AG10803 (cell line): ENCODE data around the gene SUFU.
A peak's percentile ranks its signal among the peaks of the same experiment; 100 is the strongest.

Experiments used
- DNase-seq: peaks from one replicate; pipeline ENCODE4 v3.0.0; 2010; ENCODE audit warnings: low read depth
- H3K4me3 ChIP-seq: 2 replicates; pipeline ENCODE4 v1.5.1; 2011; ENCODE audit warnings: mild to moderate bottlenecking, low read length, control low read depth
- TF ChIP-seq, protein P1 (sequence below): conservative IDR thresholded peaks from 2 replicates; pipeline ENCODE4 v1.5.1; 2011; ENCODE audit warnings: mild to moderate bottlenecking, low read length, control low read depth, inconsistent platforms

SUFU gene

DNA sequence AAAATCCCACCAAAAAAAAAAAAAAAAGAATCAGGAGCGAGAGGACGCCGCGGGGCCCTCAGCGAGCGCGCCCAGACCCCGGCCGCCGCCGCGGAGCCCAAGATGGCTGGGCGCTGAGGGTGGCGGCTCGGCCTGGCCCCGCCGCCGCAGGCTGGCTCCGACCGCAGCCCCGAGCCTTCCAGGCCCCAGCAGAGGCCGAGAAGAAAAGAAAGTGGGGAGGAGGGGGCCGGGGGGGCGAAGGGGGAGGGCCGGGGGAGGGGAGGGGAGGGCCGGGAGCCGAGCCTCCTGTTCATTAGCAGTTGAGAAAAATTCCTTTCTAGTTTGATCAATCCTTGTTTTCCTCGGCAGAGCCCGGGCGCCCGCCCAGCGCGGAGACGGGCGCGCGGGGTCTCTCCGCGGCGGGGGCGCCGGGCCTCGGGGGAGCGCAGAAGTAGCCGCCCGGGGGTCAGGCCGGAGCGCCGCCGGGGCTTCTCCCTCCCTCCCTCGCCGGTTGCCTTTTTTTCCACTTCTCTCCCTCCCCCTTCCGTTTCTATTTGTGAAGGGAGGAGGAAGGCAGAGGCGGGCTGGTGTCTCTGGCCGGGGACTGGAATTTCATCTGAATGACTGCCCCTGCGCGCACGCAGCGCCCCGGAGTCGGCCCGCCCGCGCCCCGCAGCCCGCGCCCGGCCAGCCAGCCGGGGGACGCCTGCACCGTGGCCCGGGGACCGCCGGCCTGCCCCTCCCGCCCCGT is 139.7 kb downstream of the SUFU start:
- DNase-seq = peak; percentile 76
- TF ChIP-seq, protein P1, sequence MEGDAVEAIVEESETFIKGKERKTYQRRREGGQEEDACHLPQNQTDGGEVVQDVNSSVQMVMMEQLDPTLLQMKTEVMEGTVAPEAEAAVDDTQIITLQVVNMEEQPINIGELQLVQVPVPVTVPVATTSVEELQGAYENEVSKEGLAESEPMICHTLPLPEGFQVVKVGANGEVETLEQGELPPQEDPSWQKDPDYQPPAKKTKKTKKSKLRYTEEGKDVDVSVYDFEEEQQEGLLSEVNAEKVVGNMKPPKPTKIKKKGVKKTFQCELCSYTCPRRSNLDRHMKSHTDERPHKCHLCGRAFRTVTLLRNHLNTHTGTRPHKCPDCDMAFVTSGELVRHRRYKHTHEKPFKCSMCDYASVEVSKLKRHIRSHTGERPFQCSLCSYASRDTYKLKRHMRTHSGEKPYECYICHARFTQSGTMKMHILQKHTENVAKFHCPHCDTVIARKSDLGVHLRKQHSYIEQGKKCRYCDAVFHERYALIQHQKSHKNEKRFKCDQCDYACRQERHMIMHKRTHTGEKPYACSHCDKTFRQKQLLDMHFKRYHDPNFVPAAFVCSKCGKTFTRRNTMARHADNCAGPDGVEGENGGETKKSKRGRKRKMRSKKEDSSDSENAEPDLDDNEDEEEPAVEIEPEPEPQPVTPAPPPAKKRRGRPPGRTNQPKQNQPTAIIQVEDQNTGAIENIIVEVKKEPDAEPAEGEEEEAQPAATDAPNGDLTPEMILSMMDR = no peak

DNA sequence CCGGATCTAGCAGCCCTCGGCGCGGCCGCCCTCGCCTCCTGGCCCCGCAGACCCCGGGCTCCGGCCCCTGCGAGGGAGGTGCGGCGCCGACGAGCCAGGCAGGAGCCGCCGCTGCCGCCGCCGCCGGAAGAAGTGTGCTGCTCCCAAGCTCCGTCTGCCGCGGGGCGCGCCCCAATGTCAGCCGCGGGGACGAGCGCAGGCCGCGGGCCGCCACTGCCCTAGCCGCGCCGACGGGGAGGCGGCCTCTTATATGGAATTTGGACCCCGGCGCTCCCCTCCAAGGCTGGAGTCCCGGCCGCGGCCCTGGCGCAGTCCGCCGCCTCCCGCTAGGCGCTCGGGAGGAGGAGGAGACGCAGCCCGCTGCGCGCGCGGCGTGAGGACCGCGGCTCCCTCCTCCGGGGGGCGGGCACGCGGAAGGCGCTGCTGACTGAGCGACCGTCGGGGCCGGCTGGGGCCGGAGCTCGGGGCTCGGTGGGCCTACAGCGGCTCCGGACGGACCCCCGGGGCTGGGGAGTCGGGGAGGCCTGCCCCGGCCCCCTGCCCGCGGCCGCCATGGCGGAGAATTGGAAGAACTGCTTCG is 140.4 kb downstream of the SUFU start, which contains the start of gene TRIM8:
TSS of gene TRIM8 (plus strand) at position 414 of the 580 bp plus-strand sequence. CDS start at position 553, 139 bp downstream.
- peak within 1 kb of the TSS; percentile 97 for H3K4me3 ChIP-seq
- TF ChIP-seq, protein P1 = no peak
- DNase-seq = no peak

More for the DNA sequence above, 139.7 kb downstream of the SUFU start:
- peak overlapping the region; percentile 97 for H3K4me3 ChIP-seq

DNA sequence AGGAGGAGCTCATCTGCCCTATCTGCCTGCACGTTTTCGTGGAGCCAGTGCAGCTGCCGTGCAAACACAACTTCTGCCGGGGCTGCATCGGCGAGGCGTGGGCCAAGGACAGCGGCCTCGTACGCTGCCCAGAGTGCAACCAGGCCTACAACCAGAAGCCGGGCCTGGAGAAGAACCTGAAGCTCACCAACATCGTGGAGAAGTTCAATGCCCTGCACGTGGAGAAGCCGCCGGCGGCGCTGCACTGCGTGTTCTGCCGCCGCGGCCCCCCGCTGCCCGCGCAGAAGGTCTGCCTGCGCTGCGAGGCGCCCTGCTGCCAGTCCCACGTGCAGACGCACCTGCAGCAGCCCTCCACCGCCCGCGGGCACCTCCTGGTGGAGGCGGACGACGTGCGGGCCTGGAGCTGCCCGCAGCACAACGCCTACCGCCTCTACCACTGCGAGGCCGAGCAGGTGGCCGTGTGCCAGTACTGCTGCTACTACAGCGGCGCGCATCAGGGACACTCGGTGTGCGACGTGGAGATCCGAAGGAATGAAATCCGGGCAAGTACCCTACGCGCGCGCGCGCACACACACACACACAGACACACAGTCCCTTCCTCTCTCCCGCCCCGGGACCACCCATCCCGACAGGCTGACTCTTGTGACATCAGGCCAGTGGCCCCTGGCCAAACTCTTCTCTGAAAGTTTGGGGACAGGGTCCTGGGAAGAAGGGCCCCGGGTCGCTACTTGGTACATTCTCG is 141.0 kb downstream of the SUFU start:
- H3K4me3 ChIP-seq = peak overlapping the region; percentile 97
- DNase-seq = peak; percentile 72
- TF ChIP-seq, protein P1 = peak; percentile 47

DNA sequence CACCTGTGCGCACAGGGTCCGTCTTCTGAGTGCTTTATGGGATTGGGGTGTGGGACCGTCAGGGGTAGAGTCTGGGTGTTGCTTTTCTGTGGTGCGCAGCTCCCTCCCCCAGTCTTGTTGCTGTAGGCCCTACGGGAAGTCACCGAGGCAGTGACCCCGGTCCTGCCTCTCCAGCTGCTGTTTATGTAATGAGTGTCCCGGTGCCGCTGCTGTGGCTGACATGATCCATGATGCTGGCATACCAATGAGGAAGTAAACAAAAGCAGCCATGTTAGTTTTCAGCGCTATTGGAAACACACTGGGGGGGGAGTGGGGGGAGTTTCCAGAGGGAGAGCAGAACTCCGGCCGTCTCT is 141.6 kb downstream of the SUFU start:
- DNase-seq = no peak
- H3K4me3 ChIP-seq = peak overlapping the region; percentile 97
- TF ChIP-seq, protein P1 = no peak

DNA sequence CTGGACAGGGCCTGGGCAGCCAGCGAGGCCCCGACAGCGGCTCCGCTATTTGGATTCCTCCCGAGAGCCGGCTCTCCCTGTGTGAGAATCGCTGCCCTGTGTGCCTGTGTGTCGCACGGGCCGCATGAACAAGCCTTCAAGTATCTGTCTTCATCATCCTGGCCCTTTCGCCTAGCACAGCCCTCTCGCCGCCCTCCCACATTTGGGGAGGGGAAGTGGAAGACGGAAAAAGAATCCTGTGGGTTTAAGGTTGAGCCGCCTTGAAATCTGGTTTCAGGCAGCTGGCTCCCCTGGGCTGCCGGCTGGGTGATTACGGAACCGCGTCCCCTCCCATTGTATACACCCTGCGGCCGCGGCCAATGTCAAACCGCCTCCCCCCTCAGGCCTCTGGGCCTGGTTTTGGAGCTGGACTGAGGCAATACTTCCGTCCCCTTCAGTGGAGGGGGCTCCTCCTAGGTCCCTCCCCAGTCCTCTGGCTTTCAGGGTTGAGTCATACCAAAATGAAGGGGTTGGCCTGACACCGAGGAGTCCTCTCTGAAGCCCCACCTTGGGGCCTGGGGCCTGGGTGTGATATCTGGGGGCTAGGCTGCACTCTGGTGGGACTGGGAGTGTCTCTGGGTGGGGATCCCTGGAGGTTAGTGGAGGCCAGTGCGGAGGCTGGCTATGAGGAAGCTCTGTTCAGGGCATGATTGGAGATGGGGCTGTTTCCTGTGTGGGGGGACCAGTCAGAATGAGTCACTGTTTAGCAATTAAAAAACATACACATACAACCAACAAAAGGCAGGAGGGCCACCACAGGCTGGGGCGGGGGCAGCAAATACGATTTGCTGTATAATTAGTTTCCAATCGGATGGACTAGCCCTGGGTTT is 142.2 kb downstream of the SUFU start:
- TF ChIP-seq, protein P1 = no peak; the same call in 1 of the 2 replicates
- H3K4me3 ChIP-seq = peak overlapping the region; percentile 97
- DNase-seq = peak; percentile 97

DNA sequence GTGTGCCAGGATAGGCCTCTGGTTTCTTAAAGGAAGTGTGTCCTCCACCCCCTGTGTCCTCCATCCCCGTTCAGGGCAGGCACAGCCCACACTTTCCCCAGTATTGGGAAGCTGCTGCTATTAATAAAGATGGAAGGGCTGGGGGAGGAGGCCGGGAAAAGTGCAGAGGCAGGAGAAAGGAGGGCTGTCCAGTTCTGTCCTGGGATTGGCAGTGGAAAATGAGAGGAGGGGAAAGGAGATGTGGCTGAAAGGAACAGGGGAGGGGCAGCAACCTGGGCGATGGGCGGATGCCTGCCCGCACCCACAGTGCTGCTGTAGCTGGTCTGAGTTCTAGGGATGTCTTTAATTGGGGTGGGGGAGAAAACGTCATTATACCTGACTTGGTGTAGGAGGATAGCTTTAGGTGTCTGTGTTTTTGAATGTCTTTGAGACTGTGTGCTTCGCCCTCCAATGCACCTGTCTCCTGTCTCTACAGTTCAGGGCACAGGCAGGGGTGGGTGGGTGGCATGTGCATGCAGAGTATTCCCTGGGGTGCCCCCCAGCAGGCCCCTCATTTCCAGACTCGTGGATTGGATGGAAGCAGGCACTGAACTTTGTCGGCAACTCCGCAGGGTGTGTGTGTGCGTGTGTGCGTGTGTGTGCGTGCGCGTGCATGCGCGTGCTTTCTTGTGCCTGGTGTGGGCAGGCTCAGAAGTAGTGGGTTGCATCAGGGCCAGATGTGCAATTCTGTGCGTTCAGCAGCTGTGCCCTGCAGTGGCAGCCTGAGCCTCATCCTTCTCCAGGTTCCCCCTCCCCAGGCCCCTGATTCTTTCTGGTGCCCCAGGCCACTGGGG is 143.1 kb downstream of the SUFU start:
- DNase-seq = peak; percentile 73
- TF ChIP-seq, protein P1 = no peak
- H3K4me3 ChIP-seq = peak overlapping the region; percentile 97
